Keratinocyte (primary cell): ENCODE data around the gene ABLIM2.

Experiments used
- EZH2 ChIP-seq: IDR thresholded peaks from one replicate; pipeline ENCODE4 v1.6.1; 2012; ENCODE audit warnings: inconsistent platforms, mild to moderate bottlenecking, low read length, moderate library complexity
- TF ChIP-seq, protein P1 (sequence below), 3 experiments: IDR thresholded peaks in 1 of 3; conservative IDR thresholded peaks in 1 of 3; optimal IDR thresholded peaks in 1 of 3; 2 replicates in 2 of 3; 3 replicates in 1 of 3; pipeline versions ENCODE3 to v1.5.1; 2011; ENCODE audit warnings: low read length in 3 of 3, mild to moderate bottlenecking in 3 of 3, moderate library complexity in 2 of 3, control low read depth in 1 of 3, inconsistent platforms in 1 of 3; ENCODE audit not compliant: insufficient read depth in 2 of 3; ENCODE audit errors: extremely low read depth in 1 of 3

DNA sequence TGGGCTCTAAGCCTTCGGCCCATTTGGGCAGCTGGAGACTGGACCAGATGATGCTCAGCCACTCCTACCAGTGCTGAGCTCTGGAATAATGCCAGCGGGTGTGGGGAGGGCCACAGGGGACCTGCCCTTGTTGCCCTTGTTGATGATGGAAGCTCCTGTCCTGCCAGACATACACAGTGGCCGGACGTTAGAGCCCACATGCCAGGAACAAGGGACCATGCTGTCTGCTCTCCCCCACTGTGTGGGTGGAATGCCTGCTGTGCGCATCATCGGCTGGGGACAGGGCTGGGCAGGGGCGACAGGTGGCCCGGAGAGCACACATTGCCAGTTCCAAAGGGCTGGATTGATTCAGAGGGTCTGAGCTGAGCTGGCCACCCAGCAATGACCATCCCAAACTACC, 2.0 kb downstream of the ABLIM2 start:
- TF ChIP-seq, protein P1, sequence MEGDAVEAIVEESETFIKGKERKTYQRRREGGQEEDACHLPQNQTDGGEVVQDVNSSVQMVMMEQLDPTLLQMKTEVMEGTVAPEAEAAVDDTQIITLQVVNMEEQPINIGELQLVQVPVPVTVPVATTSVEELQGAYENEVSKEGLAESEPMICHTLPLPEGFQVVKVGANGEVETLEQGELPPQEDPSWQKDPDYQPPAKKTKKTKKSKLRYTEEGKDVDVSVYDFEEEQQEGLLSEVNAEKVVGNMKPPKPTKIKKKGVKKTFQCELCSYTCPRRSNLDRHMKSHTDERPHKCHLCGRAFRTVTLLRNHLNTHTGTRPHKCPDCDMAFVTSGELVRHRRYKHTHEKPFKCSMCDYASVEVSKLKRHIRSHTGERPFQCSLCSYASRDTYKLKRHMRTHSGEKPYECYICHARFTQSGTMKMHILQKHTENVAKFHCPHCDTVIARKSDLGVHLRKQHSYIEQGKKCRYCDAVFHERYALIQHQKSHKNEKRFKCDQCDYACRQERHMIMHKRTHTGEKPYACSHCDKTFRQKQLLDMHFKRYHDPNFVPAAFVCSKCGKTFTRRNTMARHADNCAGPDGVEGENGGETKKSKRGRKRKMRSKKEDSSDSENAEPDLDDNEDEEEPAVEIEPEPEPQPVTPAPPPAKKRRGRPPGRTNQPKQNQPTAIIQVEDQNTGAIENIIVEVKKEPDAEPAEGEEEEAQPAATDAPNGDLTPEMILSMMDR (optimal IDR thresholded peaks at IDR 0.05 in 1 of 3, IDR thresholded peaks at IDR 0.05 in 1 of 3, conservative IDR thresholded peaks at IDR 0.05 in 1 of 3; ENCODE audit: extremely low read depth in 1 of 3, insufficient read depth in 2 of 3, low read length in 3 of 3), result no peak
- TF ChIP-seq EZH2, result no peak
